ENCODE measurements around the gene MEPE. TPM values are rescaled to one million over a fixed set of nuclear protein-coding genes. Genes with fewer than 3 reads are reported as not detected.

Gene MEPE
- total RNA-seq, 1 experiment from 2014 or later, result not detected

- intact Hi-C loops (cut with micrococcal nuclease), result no loop called here
- Histone ChIP-seq H3K79me2 (ENCODE audit: insufficient read depth, low read length) (no peaks in the 10 kb centered on the region), H3K4me1 (ENCODE audit: control insufficient read depth in 1 of 2, insufficient read depth in 2 of 2, low read length in 2 of 2) (no peaks in the 10 kb centered on the region), H3K9me3 (ENCODE audit: control insufficient read depth in 1 of 2, insufficient read depth in 1 of 2, low read depth in 1 of 2, low read length in 2 of 2) (no peaks in the 10 kb centered on the region), H3K27me3 (ENCODE audit: insufficient read depth, low read length) (no peaks in the 10 kb centered on the region), H3K9ac (ENCODE audit: low read length) (no peak overlapping the region), H2AFZ (ENCODE audit: low read depth, low read length, poor library complexity, severe bottlenecking) (no peak overlapping the region), H3K9me2 (ENCODE audit: insufficient read depth) (no peaks in the 10 kb centered on the region), H3K36me3 (ENCODE audit: control insufficient read depth in 1 of 2, insufficient read depth in 2 of 2, low read length in 2 of 2) (no peaks in the 10 kb centered on the region), H3K4me3 (replicated peaks in 1 of 2; ENCODE audit: low read depth in 1 of 2, low read length in 2 of 2) (no peak overlapping the region), H3K27ac (ENCODE audit: low read depth, low read length) (no peak overlapping the region), H3K4me2 (ENCODE audit: low read length) (no peak overlapping the region), H4K20me1 (ENCODE audit: insufficient read depth) (no peaks in the 10 kb centered on the region)
- DNase-seq (ENCODE audit: low read depth, low spot score), result no peak
- CTCF ChIA-PET, result no interaction called here
- POLR2A ChIA-PET, result no interaction called here
- RAD21 ChIA-PET (ENCODE audit: low non-redundant PET in 1 of 2, low total read pairs in 2 of 2, uncharacterized antibody in 2 of 2, unreplicated experiment in 2 of 2), result no interaction called here
- no peak for TF ChIP-seq JUND (IDR thresholded peaks at IDR 0.05)
- no peak for TF ChIP-seq SRF (IDR thresholded peaks at IDR 0.05; ENCODE audit: low read depth)
- no peak for TF ChIP-seq RAD21 (IDR thresholded peaks at IDR 0.05; ENCODE audit: low read depth)
- no peak for TF ChIP-seq EZH2 (IDR thresholded peaks at IDR 0.05)
- no peak for TF ChIP-seq SP1 (IDR thresholded peaks at IDR 0.05; ENCODE audit: low read depth)
- no peak for TF ChIP-seq CBX3 (IDR thresholded peaks at IDR 0.05; ENCODE audit: low read depth)
- no peak for TF ChIP-seq ATF3 (IDR thresholded peaks at IDR 0.05)
- TF ChIP-seq POLR2AphosphoS5 (IDR thresholded peaks at IDR 0.05; ENCODE audit: low read depth, low read length), result no peak
- no peak for TF ChIP-seq MAX (IDR thresholded peaks at IDR 0.05)
- TF ChIP-seq SIN3A (IDR thresholded peaks at IDR 0.05; ENCODE audit: low read depth), result no peak
- no peak for TF ChIP-seq EGR1 (IDR thresholded peaks at IDR 0.05; ENCODE audit: low read depth)
- no peak for TF ChIP-seq TCF7L2 (IDR thresholded peaks at IDR 0.05; ENCODE audit: borderline replicate concordance, extremely low read depth, insufficient read depth, insufficient read length)
- no peak for TF ChIP-seq ELF1 (IDR thresholded peaks at IDR 0.05; ENCODE audit: borderline replicate concordance, low read depth)
- no peak for TF ChIP-seq CTCF (IDR thresholded peaks at IDR 0.05 in 2 of 3, conservative IDR thresholded peaks at IDR 0.05 in 1 of 3; ENCODE audit: borderline replicate concordance in 1 of 3, insufficient read depth in 1 of 3, low read depth in 2 of 3, low read length in 2 of 3)
- TF ChIP-seq YY1 (IDR thresholded peaks at IDR 0.05; ENCODE audit: extremely low read depth, insufficient replicate concordance, low read depth, low read length), result no peak
- no peak for TF ChIP-seq ZBTB33 (IDR thresholded peaks at IDR 0.05; ENCODE audit: extremely low read depth, insufficient replicate concordance, low read length)
- TF ChIP-seq EZH2phosphoT487 (IDR thresholded peaks at IDR 0.05; ENCODE audit: borderline replicate concordance), result no peak
- no peak for ATAC-seq
- BruUV-seq (replicated peaks), result no TSS peak
Observed at GRCh38 chr4:87884976-87885549, 52.3 kb downstream of the MEPE start.
